Stimulated activated CD4-positive, alpha-beta T cell treated with anti-CD3 and anti-CD28 coated beads, Interleukin-15, amount 100 ng/mL, for 1 hour (primary cell): ENCODE data around the gene BICC1.
"Not testable (repeated sequence)": the region's sequence is repeated elsewhere in the genome, so short reads cannot be mapped to it uniquely, and the experiment has no call there.

Source experiments
- DNase-seq, 2 donors: peaks; one replicate each; pipeline ENCODE4 v3.0.0-alpha.2; 2020; ENCODE audit warnings: low read depth in 1 of 2, low spot score in 1 of 2

The BICC1 gene

GRCh38 chr10:58590152-58590840, 77.6 kb downstream of the BICC1 start:
- no peak for DNase-seq

- no peak for DNase-seq
These were observed 78.3 kb downstream of the BICC1 start for GRCh38 chr10:58590924-58591323.

GRCh38 chr10:58593008-58593407, 80.3 kb downstream of the BICC1 start:
- no peak for DNase-seq

- not testable (repeated sequence) for DNase-seq
These were observed 84.5 kb downstream of the BICC1 start for GRCh38 chr10:58597211-58597610.

- DNase-seq: no peak
These were observed 87.4 kb downstream of the BICC1 start for GRCh38 chr10:58599927-58600553.

GRCh38 chr10:58608351-58608750, 95.7 kb downstream of the BICC1 start:
- DNase-seq: no peak

GRCh38 chr10:58608826-58609531, 96.3 kb downstream of the BICC1 start:
- DNase-seq: no peak

- no peak for DNase-seq
These were observed 97.0 kb downstream of the BICC1 start for GRCh38 chr10:58609532-58610150.

- no peak for DNase-seq
These were observed 102.7 kb downstream of the BICC1 start for GRCh38 chr10:58615237-58615935.

- DNase-seq: no peak
These were observed 105.5 kb downstream of the BICC1 start for GRCh38 chr10:58618158-58618676.

GRCh38 chr10:58621379-58622077, 108.9 kb downstream of the BICC1 start:
- no peak for DNase-seq

- no peak for DNase-seq
These were observed 109.6 kb downstream of the BICC1 start for GRCh38 chr10:58622246-58622645.

GRCh38 chr10:58625070-58625469, 112.4 kb downstream of the BICC1 start:
- no peak for DNase-seq

GRCh38 chr10:58627392-58627791, 114.7 kb downstream of the BICC1 start:
- DNase-seq: no peak

- no peak for DNase-seq
These were observed 119.0 kb downstream of the BICC1 start for GRCh38 chr10:58631715-58632114.

- no peak for DNase-seq
These were observed 119.5 kb downstream of the BICC1 start for GRCh38 chr10:58632216-58632615.

- no peak for DNase-seq
These were observed 124.7 kb downstream of the BICC1 start for GRCh38 chr10:58637352-58637751.

- no peak for DNase-seq
These were observed 125.7 kb downstream of the BICC1 start for GRCh38 chr10:58638388-58638787.

GRCh38 chr10:58641095-58641531, 128.4 kb downstream of the BICC1 start:
- DNase-seq: no peak

GRCh38 chr10:58641708-58642107, 129.0 kb downstream of the BICC1 start:
- no peak for DNase-seq
